Lung microvascular endothelial cell (primary cell): ENCODE results near the gene CPLX1. TPM values are rescaled to one million over a fixed set of nuclear protein-coding genes. Genes with fewer than 3 reads are reported as not detected.
"Not testable (repeated sequence)": the region's sequence is repeated elsewhere in the genome, so short reads cannot be mapped to it uniquely, and the experiment has no call there.

Experiments used
- DNase-seq, 2 donors: peaks; one replicate each; pipeline versions ENCODE4 v3.0.0 to v3.0.0-alpha.2; 2010; ENCODE audit warnings: low read depth in 2 of 2
- total RNA-seq: library from RNA; depleted of rRNA; stranded (reverse); fragments of >200 nt; gene quantifications from 2 replicates; pipeline ENCODE4 v1.2.1, GENCODE V29; 2014

The CPLX1 gene
- total RNA-seq, 1 donor from 2014 or later, result not detected

DNA sequence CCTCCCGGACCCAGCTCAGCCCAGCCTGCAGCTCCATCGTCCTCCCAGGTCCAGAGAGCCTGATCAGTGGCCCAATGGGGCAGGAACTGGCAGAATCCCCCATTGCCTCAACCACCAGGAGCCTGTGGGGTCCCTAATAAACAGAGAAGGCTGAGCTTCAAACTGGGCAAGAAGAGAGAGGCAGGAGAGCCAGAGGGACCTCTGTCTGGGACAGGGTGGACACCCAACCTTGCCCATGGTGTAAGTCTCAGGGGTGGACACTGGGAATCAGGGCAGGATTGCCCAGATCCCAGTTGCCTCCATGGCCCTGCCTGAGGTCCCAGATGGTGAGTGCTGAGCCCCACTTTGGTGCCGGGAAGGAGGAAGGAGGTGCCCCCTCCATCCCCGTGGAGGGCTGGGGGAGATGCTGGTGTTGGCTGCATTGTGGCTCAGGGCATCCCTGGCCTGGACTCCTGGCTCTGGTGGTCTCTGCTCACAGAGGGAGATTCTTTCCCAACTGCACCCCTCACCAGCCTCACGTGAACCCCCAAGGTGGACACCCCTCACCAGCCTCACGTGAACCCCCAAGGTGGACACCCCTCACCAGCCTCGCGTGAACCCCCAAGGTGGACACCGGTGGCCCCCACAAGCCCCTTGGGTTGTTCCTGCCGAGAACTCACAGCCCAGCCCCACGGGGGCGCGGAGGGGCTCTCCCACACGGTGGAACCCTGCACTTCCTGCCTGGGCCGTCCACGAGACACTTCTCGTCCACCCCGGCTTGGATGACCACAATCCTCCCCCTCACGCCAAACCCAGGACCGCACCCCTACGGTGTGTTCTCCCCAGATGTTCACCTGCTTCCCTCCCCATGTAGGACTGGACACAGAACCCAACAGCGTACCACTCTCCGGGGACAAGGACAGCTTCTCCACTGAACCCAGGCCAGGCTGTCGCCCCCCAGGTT is 5.4 kb downstream of the CPLX1 start:
- DNase-seq, result no peak

DNA sequence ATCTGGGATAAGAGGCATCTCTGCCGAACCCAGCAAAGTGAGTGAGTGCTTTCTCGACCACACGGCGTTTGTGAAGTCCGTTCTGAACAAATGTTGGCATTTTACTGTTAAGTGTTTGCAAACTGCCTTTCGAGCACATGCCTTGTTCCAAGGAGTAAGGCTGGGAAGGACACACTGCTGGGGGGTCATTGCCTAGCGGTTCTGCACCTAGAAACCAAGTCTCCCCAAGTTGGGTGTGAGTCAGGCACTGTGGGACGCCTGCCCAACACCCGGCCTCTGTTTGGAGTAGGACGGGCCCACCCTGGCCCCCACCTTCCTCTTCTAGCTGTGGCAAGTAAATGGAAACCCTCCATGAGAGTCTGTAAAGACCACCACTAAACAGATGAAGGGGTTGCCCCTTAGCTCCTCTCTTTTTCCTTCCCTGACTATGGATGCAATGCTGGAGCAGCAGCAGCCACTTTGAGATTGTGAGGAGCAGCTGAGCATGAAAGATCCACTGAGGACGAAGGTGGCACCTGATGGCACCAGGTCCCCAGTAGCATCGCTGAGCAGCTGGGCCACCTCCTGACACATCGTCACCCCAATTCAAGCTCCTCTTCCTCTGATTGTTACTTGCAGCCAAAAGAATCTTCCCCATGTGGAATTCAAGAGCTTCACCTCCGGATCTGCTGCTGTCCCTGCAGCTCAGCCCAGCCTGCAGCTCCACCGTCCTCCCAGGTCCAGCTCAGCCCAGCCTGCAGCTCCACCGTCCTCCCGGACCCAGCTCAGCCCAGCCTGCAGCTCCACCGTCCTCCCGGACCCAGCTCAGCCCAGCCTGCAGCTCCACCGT is 6.3 kb downstream of the CPLX1 start:
- no peak for DNase-seq

DNA sequence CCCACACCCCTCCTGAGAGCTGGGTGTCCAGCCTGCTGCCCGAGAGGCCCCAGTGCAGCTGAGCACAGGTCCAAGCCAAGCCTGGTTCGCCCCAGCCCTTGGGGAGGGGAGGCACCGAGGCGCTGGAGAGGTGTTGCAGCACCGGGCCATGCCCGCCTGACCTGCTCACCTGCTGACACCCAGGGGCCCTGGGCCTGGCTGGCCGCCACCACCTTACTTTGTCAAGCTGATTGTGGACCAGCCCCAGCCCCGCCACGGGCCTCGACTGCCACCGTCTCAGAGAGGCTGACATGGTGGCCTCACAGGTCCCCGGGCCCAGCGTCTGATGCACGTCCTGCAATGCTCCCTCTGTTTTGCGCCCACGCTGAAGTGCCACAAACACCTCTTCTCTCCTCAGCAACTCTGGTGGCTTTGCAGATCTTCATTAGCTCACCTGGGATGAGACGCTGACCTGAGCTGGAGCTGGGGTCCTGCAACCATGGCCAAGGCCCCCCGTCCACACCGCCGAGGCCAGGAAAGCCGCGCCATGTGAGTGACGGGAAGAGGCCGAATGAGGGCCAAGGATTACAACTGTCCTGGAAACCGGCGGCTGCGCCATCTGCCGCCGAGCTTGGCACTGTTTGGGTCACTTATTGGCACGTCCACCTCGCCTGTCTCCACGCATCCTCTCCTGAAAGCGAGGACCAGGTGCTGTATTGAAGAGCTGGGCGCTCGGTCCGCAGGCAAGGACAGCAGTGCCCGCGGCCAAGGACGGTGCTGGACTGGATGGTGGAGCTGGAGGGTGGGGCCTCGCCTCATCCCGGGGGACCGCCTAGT is 7.6 kb downstream of the CPLX1 start:
- no peak for DNase-seq

DNA sequence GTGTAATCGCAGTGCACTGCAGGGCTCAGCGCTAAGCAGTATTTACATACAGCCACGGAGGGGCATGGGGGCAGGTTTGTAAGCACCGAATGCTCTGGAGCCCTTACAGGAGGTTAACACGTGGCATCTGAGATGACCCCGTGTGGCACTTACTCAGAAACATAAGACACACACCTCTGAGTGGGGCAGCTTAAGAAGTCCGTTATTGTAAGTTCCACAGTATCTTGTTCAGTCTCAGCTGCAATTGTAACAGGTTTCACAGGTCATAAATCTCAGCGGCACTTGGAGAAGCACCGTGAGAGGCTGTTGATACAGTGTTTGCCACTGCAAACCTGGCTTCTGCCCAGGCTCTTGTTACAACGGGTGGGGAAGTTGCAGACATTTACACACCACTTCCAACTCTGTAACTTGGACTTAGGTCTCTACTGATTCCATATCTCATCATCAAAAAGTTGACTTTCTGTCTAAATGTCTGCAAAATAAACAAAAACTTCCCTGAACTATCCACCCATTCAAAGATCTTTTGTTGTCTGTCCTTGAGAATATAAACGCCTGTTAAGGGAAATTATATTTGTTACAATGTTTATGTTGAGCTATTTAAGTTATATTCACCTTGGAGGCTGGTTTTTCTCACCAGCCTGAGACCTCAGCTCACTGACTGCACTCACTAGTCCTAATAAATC is 10.3 kb downstream of the CPLX1 start:
- no peak for DNase-seq

DNA sequence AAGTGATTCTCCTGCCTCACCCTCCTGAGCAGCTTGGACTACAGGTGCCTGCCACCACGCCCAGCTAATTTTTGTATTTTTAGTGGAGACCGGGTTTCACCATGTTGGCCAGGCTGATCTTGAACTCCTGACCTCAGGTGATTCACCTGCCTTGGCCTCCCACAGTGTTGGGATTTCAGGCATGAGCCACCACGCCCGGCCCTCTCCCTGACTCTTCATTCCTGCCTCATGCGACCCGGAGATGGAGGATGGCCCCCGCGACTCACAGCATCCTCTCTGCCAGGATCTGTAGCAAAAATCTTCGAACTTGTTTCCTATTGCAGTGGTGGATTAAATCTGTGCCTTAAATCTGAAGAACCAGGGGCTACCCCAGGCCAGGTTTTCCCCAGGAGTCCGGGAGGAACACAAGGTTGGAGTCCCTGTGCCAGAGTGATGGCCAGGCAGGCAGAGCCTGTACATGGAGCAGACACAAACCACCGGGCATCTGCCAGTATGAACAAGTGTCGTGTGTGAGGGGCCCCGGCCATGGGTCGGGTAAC is 11.5 kb downstream of the CPLX1 start:
- no peak for DNase-seq

DNA sequence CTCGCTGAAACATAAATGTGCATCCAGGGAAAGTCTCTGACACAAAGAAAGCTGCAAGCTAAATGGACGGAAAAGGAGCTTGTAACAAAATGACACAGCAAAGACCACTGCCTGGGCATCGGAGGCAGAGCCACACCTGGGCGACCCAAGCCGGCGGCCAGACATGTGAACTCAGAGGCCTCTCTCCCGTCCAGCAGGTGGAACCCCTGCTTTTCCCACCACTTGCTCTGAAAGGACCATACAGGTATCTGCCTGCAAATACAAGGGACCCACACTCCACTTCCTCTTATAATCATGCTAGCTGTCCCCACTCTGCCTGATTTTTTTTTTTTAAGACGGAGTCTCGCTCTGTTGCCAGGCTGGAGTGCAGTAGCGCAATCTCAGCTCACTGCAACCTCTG is 12.0 kb downstream of the CPLX1 start:
- DNase-seq, result peak in 1 of 2 donors; percentile 23

DNA sequence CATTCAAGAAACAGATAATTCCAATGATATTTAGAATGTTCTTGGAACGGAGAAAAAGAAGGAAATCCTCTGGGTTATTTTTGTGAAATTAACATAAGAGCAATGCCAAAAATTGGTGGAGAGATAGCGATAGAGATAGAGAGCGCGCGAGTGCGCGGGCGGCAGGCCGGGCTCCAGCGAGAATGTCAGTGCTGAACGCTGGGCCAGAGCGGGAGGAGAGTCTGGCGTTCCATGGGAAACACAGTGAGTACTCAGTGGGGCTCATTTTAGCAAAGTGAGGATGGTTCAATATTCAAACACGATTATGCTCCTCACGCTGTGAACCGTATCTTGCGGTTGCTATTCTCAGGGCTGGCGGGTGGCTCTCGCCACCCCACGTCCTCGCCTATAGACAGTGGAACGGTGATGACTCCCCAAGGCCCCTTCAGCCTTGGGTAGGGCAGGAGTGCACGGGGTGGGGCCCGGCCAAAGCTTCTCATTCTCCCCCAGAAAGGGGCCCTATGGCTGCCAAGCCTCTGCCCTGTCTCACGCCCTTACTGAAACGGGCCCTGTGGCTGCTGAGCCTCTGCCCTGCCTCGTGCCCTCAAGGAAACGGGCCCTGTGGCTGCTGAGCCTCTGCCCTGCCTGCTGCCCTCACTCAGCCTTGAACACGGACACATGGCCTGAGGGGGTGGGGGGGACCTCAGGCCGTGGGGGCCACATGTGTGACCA is 16.9 kb downstream of the CPLX1 start:
- DNase-seq, result no peak

DNA sequence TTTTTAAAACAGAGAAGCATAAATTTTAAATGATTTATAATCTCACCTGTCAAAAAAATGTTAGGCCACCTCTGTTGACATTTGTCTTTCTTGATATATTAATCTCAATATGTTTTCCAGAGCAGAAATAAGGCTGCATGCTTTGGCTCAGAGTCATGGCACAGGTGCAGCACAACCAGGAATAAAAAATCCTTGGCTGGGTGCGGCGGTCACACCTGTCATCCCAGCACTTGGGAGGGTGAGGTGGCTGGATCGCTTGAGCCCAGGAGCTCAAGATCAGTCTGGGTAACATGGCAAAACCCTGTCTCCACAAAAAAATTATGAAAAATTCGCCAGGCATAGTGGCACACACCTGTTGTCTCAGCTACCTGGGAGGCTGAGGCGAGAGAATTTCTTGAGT is 18.1 kb downstream of the CPLX1 start:
- no peak for DNase-seq

DNA sequence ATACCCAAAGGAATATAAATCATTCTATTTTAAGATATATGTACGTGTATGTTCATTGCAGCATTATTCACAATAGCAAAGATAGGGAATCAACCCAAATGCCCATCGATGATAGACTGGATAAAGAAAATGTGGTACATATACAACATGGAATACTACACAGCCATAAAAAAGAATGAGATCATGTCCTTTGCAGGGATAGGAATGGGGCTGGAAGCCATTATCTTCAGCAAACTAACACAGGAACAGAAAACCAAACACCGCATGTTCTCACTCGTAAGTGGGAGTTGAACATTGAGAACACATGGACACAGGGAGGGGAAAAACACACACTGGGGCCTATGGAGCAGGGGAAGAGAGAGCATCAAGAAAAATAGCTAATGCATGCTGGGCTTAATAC is 18.9 kb downstream of the CPLX1 start:
- DNase-seq, result not testable (repeated sequence)

DNA sequence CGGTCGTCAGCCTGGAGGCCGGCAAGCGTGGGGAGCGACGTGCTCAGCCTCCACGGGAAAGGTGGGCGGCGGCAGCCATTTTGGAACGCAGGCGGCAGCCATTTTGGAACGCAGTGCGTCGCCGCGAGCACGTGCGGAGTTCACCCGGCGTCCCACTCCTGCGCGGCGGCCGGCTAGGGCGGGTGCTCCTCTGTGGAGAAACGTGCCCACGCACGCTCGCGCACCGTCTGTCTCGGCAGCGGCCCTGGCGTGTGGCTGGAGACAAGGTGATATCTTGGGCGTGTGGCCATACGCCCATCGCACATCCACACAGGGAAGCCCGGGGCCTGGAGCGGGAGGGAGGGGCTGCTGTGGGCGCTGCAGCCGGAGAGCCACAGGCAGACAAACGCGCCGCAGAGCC is 21.1 kb downstream of the CPLX1 start:
- no peak for DNase-seq

DNA sequence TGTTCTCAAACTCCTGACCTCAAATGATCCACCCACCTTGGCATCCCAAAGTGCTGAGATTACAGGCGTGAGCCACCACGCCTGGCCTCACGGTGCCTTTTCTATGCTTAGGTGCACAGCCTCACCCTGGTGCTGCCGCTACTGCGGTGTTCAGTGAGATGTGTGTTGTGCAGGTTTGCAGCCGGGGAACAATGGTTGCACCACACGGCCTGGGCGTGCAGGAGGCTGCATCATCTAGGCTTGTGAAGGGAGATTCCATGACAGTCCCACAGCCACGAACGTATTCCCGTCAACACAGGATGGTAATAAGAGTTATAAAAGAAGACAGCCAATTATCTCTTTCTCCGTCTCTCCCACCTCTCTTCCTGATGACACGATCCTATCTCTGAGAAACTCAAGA is 22.0 kb downstream of the CPLX1 start:
- DNase-seq, result no peak

DNA sequence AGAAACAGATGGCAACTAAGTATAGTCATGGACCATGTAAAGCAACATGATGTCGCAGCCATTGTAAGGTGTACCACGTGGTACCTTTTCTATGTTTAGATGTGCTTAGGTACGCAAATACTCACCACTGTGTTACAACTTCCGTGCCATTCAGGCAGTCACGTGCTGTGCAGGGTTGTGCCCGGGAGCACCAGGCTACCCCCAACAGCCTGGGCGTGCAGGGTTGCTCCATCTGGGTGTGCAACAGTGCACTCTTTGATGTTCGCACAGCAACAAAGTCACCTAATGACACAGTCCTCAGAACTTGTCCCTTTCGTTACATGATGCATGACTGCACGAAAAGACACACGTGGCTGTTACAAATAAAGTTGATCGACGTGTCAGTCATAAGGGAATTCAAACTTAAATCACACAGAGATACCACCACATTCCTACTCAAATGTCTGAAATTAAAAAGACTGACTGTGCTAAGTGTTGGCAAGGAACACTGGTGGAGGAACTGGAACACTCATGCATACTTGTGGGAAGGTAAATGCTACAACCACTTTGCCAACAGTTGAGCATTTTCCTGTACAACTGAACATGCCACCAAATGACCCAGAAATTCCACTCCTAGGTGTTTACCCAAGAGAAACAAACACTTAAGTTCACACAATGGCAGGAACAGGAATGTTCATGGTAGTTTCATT is 24.3 kb downstream of the CPLX1 start:
- DNase-seq, result no peak

DNA sequence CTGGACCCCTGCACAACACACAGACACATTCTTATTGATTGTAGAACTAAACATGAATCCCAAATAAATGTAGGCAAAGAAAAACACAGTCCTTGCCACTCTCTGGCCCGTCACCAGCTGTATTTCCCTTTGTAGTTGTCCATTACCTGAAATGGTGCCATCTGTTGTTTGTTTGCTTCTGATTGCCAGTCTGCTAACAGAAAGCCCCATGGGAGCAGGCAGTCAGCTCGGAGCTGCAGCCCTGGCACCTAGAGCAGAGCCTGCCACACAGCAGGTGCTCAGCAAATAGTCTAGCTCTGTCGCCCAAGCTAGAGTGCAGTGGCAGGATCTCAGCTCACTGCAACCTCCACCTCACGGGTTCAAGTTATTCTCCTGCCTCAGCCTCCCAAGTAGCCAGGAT is 28.9 kb downstream of the CPLX1 start:
- no peak for DNase-seq

DNA sequence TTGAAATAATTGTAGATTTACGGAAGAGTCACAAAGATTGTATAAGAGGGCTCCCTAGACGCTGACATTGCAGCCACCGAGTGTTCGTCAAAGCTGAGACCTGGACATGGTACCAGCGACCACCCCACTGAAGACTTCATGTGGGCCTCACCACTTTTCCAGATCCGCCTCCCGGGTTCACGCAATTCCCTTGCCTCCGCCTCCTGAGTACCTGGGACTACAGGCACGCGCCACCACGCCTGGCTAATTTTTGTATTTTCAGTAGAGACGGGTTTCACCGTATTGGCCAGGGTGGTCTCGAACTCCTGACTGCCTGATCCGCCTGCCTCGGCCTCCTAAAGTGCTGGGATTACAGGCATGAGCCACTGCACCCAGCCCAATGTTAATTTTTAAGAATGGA is 29.7 kb downstream of the CPLX1 start:
- no peak for DNase-seq

DNA sequence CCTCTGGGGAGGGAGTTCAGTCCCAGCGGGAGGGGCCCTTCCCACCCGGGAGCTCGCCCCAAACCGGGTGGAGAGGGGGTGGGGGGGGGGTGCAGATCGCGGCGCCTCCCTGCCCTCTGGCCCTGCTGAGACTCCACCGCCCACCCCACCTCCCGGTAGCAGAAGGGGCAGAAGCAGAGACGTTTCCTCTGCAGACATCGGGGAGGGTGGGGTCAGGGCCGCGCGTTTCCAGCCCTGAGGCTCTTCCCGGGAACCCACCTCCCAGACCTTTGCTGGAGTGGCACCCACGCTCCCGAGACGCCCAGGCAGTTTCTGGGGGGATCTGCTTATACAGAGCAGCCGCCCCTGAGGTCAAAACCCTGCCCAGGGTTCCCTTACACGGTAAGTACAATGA is 30.2 kb downstream of the CPLX1 start:
- DNase-seq, result no peak

DNA sequence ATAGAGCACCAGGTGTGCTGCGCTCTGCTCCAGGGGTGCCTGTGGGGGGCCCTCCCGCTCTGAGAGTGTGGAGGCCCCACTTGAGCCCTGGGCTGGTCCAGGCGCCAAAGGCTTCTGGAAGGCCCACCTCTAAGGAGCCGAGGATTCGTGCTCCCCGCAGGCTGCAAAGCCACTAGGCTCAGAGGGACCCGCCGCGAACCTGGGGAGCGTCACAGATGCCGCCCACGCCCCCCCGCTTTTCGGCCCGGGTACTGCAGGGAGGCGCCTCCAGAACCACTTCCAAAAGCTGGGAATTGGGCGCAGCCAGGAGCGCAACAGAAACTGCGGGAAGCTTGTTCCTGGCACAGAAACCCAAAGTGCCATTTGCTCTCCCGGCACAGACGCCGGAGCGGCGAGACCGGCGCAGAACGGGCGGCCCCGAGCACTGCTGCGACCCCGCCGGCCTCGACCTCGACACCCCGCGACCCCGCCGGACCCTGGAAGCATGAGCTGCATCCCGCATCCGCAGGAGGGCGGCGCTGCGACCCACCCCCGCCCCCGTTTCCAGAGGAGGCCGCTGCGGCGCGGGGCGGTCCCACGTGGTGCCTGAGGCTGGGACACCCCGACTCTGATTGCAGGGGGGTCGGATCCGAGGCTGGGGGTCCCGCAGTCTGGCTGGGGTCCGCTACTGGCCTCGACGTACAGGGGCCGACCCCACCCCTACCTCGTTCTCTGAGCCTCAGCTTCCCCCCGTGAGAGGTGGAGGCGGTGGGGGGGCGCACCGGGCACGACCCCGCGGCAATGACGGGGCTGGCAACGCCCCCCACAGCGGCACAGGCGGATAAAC is 30.8 kb downstream of the CPLX1 start:
- no peak for DNase-seq

DNA sequence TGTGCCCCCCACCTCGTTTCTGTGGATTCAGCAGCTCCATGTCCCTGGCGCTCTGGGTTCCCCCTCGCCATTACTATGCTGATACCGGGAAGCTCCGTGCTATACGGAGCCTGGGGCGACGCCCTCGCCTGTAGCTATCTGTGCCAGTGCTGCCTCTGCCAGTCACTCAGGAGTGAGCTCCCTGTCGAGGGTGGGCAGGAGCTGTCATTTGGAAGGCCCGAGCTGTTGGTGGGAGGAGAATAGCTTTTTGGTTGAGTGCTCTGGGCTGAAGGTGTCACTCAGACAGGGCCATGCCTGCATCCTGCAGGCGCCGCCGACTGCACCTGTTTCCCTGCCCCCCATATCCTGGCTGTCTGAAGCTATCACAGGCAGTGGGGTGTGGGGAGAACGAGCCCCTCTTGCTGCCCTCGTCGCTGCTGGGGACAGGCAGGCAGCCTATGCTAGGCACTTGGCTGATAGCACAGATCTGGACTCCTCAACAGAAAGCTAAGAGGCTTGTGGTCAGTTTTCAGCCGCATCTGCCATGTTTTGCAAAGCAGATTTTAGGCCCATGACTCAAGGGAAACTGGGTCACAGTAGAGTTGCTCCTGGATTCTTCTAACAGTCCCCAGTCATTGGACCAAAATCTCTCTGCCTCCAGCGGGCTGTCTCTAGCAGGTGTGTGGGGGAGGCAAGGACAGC is 31.8 kb downstream of the CPLX1 start:
- DNase-seq, result no peak
